GM12878 (cell line): ENCODE measurements around the gene DNASE1L3. TPM values are rescaled to one million over a fixed set of nuclear protein-coding genes. Genes with fewer than 3 reads are reported as not detected.

ENCODE experiments used
- BACH1 ChIP-seq: fragments of 450-650 bp; IDR thresholded peaks from 2 replicates; pipeline ENCODE4 v1.6.1; 2017; ENCODE audit warnings: mild to moderate bottlenecking, borderline replicate concordance
- CEBPB ChIP-seq, 2 experiments: fragments of 150-350 bp in 1 of 2; IDR thresholded peaks; 2 replicates each; pipeline ENCODE4 v1.6.1; 2012 to 2014; ENCODE audit warnings: low read depth in 2 of 2, low read length in 2 of 2, borderline replicate concordance in 1 of 2, inconsistent platforms in 1 of 2
- EED ChIP-seq: sonication (generic); IDR thresholded peaks from 2 replicates; pipeline ENCODE4 v1.6.1; 2016; ENCODE audit warnings: antibody characterized with exemption, low read depth
- ESRRA ChIP-seq: IDR thresholded peaks from 2 replicates; pipeline ENCODE4 v1.6.1; 2012; ENCODE audit warnings: mild to moderate bottlenecking, low read length, improper control_type of control experiment
- ETV6 ChIP-seq, 2 experiments: fragments of 450-650 bp in 1 of 2; IDR thresholded peaks in 1 of 2; conservative IDR thresholded peaks in 1 of 2; 2 replicates each; pipeline ENCODE4 v1.6.1; 2014; ENCODE audit warnings: antibody characterized with exemption in 1 of 2, borderline replicate concordance in 1 of 2, low read depth in 1 of 2, mild to moderate bottlenecking in 1 of 2, moderate library complexity in 1 of 2
- MXI1 ChIP-seq: fragments of 150-350 bp; IDR thresholded peaks from 2 replicates; pipeline ENCODE4 v1.6.1; 2011; ENCODE audit warnings: low read depth, mild to moderate bottlenecking, inconsistent platforms, low read length, improper control_type of control experiment
- PAX8 ChIP-seq: fragments of 450-650 bp; IDR thresholded peaks from 2 replicates; pipeline ENCODE4 v1.6.1; 2017; ENCODE audit warnings: mild to moderate bottlenecking, moderate library complexity
- SP1 ChIP-seq: IDR thresholded peaks from one replicate; pipeline ENCODE4 v1.6.1; 2011; ENCODE audit warnings: low read depth, low read length
- STAT1 ChIP-seq: fragments of 450-650 bp; conservative IDR thresholded peaks from 2 replicates; pipeline ENCODE4 v1.6.1; 2014; ENCODE audit warnings: antibody characterized with exemption, mild to moderate bottlenecking
- TCF3 ChIP-seq: IDR thresholded peaks from 2 replicates; pipeline ENCODE4 v1.6.1; 2012; ENCODE audit warnings: low read depth, mild to moderate bottlenecking, low read length, borderline replicate concordance; ENCODE audit not compliant: insufficient read depth
- polyA plus RNA-seq, 11 experiments: library from polyadenylated mRNA; depleted of rRNA in 4 of 11; unstranded in 6 of 11; stranded (reverse) in 5 of 11; fragments of >200 nt; fragmentation: Nextera tagmentation in 4 of 11; fragmentation: Illumina TruSeq in 1 of 11; extraction: Ambion mirVana in 4 of 11; extraction: Trizol in 1 of 11; gene quantifications; 1 replicate in 1 of 11; 2 replicates in 10 of 11; pipeline versions ENCODE4 v1.2.1 to v1.2.3, GENCODE V29; 2011 to 2016; ENCODE audit warnings: inconsistent platforms in 2 of 11, missing spikeins in 2 of 11, low read depth in 1 of 11
- total RNA-seq, 4 experiments: library from RNA; depleted of rRNA in 3 of 4; stranded (reverse); fragments of >200 nt in 3 of 4; fragmentation: Illumina TruSeq in 1 of 4; extraction: Trizol in 1 of 4; gene quantifications; 2 replicates each; pipeline versions ENCODE4 v1.2.1 to v1.2.3, GENCODE V29; 2013 to 2021
- TF ChIP-seq, protein P1 (sequence below): fragments of 450-650 bp; IDR thresholded peaks from 2 replicates; pipeline ENCODE4 v1.6.1; 2017; ENCODE audit warnings: mild to moderate bottlenecking, moderate library complexity
- TF ChIP-seq, protein P2 (sequence below): fragments of 450-650 bp; IDR thresholded peaks from 2 replicates; pipeline ENCODE4 v1.6.1; 2016; ENCODE audit warnings: mild to moderate bottlenecking, moderate library complexity, borderline replicate concordance
- TF ChIP-seq, protein P3 (sequence below): fragments of 450-650 bp; IDR thresholded peaks from 2 replicates; pipeline ENCODE4 v1.6.1; 2017; ENCODE audit warnings: antibody characterized with exemption, mild to moderate bottlenecking, moderate library complexity
- TF ChIP-seq, protein P4 (sequence below): IDR thresholded peaks from 2 replicates; pipeline ENCODE4 v1.6.1; 2011; ENCODE audit warnings: mild to moderate bottlenecking, low read depth, low read length, moderate library complexity; ENCODE audit not compliant: insufficient replicate concordance
- TF ChIP-seq, protein P5 (sequence below): IDR thresholded peaks from 2 replicates; pipeline ENCODE4 v1.6.1; 2011; ENCODE audit warnings: low read depth, low read length, improper control_type of control experiment, borderline replicate concordance

DNASE1L3 gene
- total and polyA plus RNA-seq, 10 of the 15 experiments (the other 5 are each of a cell fraction or from before 2014, with no cell fraction given), result 3.2 to 72.1 (median 6.3) TPM

DNA sequence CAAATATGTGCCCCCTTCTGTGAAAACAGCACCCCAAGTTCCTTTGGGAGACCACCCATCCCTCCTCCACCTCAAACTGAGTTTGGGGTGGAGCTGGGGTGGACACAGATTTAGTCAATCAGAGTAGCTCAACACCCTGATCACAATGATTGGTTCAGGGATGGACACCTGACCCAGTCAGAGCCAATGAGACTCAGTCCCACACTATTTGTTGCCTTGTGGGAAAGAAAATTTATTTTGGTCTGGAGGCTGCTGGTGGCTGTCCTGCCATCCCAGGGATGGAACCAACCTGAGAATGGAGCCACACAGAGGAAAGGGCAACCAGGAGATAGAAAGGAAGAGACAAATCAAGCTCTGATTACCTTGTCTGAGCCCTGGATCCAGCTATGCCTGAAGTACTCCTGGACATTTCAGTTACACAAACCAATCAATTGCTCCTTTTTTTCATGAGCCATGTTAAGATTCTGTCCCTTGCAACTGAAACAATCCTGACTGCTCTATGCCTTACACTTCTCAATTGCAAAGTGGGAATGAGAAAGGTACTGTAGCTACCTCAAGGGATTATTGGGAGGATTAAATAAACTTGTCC lies 10.6 kb downstream of the DNASE1L3 start (continued):
- no peak for TF ChIP-seq TCF3
- TF ChIP-seq, protein P1, sequence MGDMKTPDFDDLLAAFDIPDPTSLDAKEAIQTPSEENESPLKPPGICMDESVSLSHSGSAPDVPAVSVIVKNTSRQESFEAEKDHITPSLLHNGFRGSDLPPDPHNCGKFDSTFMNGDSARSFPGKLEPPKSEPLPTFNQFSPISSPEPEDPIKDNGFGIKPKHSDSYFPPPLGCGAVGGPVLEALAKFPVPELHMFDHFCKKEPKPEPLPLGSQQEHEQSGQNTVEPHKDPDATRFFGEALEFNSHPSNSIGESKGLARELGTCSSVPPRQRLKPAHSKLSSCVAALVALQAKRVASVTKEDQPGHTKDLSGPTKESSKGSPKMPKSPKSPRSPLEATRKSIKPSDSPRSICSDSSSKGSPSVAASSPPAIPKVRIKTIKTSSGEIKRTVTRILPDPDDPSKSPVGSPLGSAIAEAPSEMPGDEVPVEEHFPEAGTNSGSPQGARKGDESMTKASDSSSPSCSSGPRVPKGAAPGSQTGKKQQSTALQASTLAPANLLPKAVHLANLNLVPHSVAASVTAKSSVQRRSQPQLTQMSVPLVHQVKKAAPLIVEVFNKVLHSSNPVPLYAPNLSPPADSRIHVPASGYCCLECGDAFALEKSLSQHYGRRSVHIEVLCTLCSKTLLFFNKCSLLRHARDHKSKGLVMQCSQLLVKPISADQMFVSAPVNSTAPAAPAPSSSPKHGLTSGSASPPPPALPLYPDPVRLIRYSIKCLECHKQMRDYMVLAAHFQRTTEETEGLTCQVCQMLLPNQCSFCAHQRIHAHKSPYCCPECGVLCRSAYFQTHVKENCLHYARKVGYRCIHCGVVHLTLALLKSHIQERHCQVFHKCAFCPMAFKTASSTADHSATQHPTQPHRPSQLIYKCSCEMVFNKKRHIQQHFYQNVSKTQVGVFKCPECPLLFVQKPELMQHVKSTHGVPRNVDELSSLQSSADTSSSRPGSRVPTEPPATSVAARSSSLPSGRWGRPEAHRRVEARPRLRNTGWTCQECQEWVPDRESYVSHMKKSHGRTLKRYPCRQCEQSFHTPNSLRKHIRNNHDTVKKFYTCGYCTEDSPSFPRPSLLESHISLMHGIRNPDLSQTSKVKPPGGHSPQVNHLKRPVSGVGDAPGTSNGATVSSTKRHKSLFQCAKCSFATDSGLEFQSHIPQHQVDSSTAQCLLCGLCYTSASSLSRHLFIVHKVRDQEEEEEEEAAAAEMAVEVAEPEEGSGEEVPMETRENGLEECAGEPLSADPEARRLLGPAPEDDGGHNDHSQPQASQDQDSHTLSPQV, result 0 out of 2 replicates have a peak, but pooled peaks have one; percentile 3
- TF ChIP-seq, protein P2, sequence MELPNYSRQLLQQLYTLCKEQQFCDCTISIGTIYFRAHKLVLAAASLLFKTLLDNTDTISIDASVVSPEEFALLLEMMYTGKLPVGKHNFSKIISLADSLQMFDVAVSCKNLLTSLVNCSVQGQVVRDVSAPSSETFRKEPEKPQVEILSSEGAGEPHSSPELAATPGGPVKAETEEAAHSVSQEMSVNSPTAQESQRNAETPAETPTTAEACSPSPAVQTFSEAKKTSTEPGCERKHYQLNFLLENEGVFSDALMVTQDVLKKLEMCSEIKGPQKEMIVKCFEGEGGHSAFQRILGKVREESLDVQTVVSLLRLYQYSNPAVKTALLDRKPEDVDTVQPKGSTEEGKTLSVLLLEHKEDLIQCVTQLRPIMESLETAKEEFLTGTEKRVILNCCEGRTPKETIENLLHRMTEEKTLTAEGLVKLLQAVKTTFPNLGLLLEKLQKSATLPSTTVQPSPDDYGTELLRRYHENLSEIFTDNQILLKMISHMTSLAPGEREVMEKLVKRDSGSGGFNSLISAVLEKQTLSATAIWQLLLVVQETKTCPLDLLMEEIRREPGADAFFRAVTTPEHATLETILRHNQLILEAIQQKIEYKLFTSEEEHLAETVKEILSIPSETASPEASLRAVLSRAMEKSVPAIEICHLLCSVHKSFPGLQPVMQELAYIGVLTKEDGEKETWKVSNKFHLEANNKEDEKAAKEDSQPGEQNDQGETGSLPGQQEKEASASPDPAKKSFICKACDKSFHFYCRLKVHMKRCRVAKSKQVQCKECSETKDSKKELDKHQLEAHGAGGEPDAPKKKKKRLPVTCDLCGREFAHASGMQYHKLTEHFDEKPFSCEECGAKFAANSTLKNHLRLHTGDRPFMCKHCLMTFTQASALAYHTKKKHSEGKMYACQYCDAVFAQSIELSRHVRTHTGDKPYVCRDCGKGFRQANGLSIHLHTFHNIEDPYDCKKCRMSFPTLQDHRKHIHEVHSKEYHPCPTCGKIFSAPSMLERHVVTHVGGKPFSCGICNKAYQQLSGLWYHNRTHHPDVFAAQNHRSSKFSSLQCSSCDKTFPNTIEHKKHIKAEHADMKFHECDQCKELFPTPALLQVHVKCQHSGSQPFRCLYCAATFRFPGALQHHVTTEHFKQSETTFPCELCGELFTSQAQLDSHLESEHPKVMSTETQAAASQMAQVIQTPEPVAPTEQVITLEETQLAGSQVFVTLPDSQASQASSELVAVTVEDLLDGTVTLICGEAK, result no peak
- no peak for TF ChIP-seq MXI1
- TF ChIP-seq ESRRA, result no peak
- TF ChIP-seq, protein P3, sequence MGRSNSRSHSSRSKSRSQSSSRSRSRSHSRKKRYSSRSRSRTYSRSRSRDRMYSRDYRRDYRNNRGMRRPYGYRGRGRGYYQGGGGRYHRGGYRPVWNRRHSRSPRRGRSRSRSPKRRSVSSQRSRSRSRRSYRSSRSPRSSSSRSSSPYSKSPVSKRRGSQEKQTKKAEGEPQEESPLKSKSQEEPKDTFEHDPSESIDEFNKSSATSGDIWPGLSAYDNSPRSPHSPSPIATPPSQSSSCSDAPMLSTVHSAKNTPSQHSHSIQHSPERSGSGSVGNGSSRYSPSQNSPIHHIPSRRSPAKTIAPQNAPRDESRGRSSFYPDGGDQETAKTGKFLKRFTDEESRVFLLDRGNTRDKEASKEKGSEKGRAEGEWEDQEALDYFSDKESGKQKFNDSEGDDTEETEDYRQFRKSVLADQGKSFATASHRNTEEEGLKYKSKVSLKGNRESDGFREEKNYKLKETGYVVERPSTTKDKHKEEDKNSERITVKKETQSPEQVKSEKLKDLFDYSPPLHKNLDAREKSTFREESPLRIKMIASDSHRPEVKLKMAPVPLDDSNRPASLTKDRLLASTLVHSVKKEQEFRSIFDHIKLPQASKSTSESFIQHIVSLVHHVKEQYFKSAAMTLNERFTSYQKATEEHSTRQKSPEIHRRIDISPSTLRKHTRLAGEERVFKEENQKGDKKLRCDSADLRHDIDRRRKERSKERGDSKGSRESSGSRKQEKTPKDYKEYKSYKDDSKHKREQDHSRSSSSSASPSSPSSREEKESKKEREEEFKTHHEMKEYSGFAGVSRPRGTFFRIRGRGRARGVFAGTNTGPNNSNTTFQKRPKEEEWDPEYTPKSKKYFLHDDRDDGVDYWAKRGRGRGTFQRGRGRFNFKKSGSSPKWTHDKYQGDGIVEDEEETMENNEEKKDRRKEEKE, result no peak
- TF ChIP-seq BACH1, result no peak
- no peak for TF ChIP-seq STAT1
- TF ChIP-seq, protein P4, sequence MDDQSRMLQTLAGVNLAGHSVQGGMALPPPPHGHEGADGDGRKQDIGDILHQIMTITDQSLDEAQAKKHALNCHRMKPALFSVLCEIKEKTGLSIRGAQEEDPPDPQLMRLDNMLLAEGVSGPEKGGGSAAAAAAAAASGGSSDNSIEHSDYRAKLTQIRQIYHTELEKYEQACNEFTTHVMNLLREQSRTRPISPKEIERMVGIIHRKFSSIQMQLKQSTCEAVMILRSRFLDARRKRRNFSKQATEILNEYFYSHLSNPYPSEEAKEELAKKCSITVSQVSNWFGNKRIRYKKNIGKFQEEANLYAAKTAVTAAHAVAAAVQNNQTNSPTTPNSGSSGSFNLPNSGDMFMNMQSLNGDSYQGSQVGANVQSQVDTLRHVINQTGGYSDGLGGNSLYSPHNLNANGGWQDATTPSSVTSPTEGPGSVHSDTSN, result no peak
- no peak for TF ChIP-seq CEBPB (IDR thresholded peaks at IDR 0.05; ENCODE audit: borderline replicate concordance in 1 of 2, low read depth in 2 of 2, low read length in 2 of 2)
- TF ChIP-seq PAX8, result no peak
- TF ChIP-seq, protein P5, sequence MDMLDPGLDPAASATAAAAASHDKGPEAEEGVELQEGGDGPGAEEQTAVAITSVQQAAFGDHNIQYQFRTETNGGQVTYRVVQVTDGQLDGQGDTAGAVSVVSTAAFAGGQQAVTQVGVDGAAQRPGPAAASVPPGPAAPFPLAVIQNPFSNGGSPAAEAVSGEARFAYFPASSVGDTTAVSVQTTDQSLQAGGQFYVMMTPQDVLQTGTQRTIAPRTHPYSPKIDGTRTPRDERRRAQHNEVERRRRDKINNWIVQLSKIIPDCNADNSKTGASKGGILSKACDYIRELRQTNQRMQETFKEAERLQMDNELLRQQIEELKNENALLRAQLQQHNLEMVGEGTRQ, result peak; percentile 70
- peak; percentile 28 for TF ChIP-seq SP1
- no peak for TF ChIP-seq EED
- TF ChIP-seq ETV6 (conservative IDR thresholded peaks at IDR 0.05 in 1 of 2, IDR thresholded peaks at IDR 0.05 in 1 of 2; ENCODE audit: borderline replicate concordance in 1 of 2, low read depth in 1 of 2), result no peak
